RPMI7951 (cell line): ENCODE data around the gene MRPL21. TPM values are rescaled to one million over a fixed set of nuclear protein-coding genes. Genes with fewer than 3 reads are reported as not detected.

Experiments used
- DNase-seq: peaks from one replicate; pipeline ENCODE4 v3.0.0-alpha.2; 2012; ENCODE audit warnings: low read depth
- total RNA-seq: library from RNA; depleted of rRNA; stranded (reverse); fragments of >200 nt; shearing (Covaris generic); gene quantifications from 2 replicates; pipeline ENCODE4 v1.2.3, GENCODE V29; 2014

MRPL21 gene
- total RNA-seq, 1 experiment from 2014 or later = 134 TPM

DNA sequence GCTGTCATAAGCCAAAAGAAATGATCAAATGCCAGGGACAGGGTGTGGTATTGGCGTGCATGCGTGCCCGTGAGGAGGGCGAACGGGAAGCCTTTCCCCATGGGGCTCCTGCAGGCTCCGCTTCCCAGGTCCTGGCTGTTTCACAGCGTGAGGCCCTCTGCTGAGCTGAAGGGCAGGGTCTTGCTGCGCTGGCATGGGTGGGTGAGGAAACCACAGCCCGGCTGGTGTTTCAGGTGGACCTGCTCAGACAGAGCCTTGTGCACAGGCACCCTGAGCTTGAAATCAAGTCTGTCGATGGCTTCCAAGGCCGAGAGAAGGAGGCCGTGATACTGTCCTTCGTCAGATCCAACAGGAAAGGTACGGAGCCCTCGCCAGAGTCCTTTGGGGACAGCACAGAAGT, 31.4 kb upstream of the MRPL21 start:
- DNase-seq = no peak

DNA sequence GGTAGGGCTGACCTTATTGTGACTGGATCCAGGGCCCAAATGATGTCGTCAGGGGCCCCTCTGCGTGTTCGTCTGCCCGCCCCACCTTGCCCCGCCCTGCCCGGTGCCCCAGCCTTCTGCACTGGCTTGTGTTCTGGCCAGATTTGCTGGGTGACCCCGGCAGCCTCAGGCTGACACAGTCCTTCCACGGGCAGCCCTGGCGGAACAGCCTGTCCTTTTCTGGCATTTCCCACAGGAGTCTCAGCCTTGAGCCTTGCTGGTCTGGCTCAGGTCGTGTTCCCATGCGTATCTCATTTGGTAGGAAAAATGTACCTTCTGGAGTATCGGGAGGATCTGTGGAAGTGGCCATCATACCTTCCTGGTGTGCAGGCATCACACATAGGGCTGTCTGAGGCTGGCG, 31.0 kb upstream of the MRPL21 start:
- no peak for DNase-seq

DNA sequence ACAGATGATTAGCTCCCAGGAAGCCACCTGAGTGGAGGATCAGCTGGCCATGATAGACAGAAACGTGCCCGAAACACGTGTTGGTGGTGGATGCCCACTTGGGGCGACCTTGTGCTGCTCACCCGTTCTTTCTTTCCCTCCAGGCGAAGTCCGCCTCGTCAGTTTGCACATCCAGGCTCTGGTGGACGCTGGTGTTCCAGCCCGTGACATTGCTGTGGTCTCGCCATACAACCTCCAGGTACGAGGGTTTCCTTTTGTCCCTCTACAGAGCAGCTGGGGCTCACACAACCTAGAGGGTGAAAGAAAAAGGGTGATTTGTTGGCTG, 30.7 kb upstream of the MRPL21 start:
- no peak for DNase-seq

DNA sequence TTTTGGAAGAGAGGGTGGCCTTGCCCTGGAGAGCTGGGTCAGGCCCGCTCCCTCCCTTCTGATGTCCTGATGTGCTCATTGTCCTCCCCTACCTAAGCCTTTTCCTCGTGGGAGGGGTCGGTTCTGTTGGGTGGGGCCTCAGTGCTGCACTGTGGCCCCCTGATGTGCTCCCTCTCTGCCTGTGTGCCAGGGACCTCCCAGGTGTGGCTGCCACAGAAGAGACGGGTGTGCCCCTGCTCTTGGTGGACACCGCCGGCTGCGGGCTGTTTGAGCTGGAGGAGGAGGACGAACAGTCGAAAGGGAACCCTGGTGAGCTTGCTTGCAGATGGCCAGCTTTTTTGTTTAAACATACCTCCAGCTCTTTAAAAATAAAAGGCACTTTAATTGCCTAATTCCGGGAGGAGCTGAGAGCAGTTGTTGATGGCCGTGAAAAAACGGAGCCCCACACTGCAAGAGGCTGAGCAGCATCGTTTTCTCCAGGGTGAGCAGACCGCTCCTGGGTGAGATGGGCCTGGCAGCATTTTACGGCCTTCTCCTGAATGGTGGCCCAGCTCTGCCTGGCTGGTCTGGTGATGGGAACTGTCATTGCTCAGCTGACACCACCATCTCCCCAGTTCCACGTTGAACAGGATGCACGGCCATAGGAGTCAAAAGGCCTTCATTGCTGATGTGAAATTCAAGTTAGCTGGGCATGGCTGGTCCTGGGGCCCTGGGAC, 30.1 kb upstream of the MRPL21 start:
- no peak for DNase-seq

DNA sequence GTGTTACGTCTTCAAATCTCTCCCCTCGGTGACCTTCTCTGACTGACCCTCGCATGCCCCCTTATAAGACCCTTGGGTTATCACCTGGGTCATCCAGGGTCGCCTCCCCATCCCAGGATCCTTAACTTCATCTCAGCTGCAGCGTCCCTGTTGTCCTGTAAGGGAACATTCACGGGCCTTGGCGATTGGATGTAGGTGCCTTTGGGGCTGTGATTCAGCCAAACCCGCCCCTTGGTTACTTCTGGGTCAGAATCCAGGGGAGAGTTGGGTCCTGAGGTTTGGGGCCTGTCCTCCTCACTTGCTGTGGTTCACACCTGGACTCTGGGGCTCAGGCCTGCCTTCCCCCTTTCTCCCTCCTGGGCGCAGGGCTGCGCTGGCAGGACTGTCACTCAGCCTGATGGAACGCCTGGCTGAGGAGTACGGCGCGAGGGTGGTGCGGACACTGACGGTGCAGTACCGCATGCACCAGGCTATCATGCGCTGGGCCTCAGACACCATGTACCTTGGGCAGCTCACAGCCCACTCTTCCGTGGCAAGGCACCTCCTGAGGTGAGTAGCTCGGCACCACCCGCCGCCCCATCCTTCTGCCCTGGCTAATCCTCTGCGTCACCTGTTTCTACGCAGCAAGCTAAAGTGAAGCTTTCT, 29.4 kb upstream of the MRPL21 start:
- DNase-seq = no peak

DNA sequence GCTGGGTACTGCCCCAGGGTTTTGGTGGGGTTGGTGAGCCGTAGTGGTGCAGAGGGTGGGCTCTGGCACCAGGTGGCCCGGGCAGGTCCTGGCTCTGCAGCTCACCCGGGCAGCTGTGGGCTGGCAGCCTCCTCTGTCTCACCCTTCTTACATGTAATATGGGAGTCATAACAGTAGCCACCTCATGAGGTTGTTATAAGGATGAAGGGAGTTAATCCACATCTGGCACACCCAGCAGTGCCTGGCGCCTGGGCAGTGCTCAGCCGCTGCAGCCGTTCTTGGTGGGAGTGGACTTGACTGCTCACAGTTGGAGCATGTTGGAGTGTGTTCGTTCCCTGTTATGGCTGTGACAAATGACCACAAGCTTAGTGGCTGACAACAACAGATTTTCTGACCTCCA, 28.7 kb upstream of the MRPL21 start:
- no peak for DNase-seq

DNA sequence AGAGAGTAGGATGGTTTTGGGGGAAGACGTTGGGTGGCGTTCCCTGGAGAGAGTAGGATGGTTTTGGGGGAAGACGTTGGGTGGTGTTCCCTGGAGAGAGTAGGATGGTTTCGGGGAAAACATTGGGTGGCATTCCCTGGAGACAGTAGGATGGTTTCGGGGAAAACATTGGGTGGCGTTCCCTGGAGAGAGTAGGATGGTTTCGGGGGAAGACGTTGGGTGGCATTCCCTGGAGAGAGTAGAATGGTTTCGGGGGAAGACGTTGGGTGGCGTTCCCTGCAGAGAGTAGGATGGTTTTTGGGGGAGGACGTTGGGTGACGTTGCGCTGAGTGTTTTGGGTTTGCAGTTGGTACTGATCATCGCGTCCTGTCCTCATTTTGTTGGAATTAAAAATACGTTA, 28.3 kb upstream of the MRPL21 start:
- DNase-seq = no peak

DNA sequence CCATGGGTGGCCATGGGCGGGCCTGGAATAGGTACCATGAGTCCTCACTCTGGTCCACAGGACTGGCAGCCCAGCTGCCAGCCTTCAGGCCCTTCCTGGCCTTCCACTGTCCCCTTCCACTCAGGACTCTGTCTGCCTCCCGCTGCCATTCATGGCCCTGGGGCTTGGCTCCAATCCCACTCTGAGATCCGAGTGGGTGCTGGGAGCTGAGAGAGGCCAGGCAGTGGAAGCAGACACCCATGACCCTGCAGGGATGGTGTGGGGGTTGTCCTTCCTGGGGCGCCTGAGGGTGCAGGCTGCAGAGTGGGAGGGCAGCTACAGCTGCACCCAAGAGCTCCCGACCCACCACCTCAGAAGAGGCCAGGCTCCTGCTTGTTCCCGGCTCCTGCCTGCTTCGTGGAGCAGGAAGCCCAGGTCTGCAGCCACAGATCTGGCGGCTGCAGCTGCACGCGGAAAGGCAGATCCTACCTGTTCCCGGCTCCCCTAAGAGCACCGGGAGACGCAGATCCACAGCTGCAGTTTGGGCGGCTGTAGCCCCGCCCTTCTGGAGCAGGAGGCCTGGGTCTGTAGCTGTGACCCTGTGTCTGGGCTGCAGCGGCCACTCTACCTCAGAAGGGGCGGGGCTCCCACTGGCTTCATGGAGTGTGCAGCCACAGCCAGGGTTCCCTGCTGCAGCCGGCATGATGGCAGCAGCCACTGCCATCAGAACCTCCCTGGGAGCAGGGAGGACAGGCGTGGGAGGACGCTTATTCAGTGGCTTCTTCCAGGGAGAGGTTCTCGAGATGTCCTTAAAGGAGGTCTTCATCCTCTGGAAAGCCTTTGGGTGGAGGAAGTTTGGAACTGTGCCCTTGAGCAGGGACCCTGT, 27.6 kb upstream of the MRPL21 start:
- no peak for DNase-seq

DNA sequence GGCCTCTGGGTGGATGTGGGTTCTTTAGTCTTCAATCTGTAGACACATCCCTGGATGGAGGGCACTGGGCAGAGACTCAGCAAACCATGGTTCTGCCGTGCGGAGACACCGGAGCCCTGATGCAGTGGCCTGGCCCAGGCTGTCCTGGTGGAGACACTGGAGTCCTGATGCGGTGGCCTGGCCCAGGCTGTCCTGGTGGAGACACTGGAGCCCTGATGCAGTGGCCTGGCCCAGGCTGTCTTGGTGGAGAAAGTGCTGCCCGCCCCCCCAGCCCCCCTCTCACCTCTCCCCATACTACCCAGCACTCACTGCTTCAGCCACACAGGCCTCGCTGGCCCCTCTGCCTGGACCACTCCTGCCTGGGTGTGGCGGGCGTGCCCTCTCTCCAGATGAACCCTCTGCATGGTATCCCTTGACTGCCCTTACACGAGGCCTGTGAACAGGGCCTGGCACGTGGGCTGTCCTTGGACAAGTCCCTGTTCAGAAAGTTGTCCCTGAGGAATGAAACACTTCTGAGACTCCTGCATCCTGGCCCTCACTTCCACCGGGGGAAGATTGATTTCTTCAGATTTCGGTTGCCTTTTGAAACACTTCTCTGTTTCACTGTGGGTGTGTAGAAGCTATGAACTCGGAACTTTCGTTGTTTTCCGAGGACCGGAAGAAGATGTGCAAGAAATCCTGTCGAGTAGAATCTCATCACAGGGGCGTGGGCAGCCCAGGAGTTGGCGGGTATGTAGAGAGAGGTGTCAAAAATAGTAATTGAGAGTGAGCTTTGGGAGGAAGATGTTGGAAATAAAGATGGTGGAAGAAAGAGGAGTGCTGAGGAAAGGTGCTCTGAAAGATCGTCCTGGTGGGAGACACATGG, 26.3 kb upstream of the MRPL21 start:
- no peak for DNase-seq

DNA sequence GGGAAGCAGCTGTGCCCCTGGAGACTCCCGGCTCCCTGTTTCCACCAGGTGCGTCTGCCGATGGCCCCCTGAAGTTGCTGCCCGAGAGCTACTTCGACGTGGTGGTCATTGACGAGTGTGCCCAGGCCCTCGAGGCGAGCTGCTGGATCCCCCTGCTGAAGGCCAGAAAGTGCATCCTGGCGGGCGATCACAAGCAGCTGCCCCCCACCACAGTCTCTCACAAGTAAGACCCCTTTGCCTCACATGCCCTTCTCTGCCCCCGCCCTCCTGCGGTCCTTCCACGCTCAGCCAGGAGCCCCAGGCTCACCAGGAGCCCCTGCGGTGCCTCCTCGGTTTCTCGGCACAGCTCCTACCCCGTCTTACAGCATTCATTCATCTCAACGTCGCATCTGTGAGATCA, 25.5 kb upstream of the MRPL21 start:
- DNase-seq = no peak

DNA sequence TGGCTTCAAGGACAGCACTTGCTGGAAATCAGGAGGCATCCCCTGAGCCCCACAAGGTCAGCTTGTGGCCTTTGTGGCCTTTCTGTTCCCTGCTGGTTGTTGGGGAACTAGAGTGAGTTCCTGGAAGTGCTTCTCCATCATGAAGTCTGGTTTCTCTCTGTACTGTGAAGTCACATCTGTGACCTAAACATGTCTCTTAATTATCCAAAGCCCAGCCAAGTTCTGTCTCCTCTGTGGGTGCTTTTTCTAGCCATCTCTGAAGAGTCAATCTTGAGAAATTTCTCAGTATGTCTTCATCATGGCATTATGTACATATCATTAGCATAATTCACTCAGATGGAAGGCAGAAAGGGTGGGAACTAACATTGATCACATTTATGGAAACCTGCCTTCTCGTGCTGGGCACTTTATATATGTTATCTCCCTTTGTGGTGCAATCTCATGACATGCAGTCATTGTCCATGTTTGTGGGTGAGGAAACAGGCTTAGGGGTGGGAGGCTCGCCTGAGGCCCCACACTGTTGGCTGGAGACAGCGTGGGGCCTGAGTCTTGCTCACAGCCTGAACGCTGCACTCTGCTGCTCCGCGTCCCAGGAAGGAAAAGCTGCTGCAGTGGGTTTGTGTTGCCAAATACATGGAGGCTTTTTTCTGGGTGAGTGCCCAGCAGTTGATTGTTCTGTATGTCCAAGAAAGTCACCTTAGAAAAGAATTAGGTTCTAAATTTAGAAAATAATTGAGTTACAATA, 24.7 kb upstream of the MRPL21 start:
- no peak for DNase-seq

DNA sequence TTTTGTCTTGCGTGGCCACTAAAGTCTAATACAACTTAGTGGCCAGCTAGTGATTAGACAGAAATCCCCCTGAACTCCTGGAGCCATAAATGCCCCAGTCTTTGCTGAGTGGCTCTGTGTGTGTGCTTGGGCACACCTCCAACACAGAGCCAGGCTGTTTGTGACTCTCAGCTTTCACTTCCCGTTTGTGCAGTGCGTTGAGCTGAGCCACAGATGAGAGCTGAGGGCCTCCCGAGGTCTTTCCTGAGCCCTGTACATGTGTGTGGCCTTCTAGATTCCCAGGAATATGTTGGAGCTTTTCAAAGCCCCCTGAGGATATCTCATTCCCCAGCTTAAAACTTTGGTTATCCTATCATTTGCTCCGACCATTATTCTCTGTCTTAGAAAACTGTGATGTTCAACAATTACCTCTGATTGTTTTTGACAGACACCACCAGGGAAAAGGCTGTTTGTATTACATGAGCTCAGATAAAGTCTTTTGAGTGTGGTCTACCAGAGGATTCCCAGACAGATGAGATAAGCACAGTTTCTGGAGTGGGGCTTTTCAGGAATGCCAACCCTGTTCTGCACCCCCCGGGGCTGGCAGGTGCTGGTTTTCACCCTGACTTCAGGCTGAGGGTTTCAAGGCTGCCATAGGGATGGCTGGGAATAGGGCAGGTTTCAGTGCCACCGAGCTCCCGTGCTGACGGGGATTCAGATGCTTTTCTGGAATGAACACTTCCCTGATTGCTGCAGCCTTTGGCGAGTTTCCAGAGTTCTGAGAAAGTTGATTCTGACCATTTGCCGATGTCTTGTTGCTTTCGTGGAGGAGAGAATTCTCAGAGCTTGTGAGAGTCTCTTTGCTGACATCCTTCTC, 23.9 kb upstream of the MRPL21 start:
- no peak for DNase-seq

DNA sequence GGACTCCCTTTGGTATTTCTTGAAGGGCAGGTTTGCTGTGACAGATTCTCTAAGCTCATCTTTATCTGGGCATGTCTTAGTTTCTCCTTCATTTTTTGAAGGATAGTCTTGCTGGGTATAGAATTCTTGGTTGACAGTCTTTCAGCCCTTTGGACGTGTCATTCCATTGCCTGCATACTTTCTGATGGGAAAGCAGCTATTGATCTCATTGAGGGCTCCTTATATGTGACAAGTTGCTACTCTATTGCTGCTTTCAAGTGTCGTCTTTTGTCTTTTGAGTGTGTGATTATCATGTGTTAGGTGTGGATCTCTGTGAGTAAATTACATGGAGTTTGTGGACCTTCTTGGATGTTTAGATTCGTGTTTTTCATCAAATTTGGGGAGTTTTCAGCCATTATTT, 22.0 kb upstream of the MRPL21 start:
- no peak for DNase-seq

DNA sequence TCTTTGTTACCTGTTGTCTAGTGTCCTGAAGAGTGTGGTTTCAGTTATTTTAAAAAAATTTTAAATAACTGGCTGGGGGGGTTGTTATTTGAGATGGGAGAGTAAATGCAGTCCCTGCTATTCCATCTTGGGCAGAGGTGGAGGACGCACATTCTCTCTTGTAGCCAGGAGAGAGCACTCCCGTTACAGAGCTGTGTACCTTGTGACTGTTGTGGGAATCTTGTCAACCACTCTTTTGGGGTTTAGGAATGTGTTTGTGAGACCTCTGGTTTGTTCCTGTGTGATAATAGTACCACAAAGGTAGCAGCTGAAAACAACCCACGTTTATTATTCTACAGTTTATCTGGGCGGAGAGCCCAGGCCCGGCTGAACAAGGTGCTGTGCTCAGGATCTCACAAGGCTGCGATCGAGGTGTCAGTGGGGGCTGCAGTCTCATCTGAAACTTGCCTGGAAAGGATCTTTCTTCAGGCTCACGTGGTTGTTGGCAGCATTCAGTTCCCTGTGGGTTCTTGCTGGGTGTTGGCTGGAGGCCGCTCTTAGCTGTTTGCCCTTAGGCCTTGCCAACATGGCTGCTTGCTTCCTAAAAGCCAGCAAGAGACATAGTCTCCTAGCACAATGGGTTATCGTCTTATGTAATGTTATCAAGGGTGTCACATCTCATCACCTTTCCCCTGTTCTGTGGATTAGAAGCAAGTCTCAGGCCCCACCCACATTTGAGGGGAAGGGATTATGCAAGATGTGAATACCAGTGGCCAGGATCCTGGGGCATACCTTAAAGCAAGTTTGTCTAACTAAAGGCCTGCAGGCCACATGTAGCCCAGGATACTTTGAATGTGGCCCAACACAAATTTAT, 20.7 kb upstream of the MRPL21 start:
- DNase-seq = no peak

DNA sequence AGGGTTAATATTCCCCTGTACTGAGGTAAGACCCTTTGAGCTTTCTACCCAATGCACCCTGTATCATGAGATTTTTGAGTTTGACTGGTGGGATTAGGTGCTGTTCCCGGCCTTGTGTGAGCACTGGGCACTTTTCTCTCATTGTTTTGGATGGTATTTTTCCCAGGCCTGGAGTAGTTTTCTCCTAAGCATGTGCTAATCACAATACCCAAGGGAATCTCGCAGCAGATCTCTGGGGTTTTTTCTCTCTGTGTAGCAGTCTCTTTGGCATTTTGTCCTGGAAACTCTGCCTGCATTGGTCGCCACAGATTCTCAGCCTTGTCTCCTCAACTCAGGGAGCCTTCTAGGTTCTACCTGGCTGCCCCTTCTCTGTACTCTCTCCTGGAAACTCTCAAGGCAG, 20.0 kb upstream of the MRPL21 start:
- no peak for DNase-seq

DNA sequence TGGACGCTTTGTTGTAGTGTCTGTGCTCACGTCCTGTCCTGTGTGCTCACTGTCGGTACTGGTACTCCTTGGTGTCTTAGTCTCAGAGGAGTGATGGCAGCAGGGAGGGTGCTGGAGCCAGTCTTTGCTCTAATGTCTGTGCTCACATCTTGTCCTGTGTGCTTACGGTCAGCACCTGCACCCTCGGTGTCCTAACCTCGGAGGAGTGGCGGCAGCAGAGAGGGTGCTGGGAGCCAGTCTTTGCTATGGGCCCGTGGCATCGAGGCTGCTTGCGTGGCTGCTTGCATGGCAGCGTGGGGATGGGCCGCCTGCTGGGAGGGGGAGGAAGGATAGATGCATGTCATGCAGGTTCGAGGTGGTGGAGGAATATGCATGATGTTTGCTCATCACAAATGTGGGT, 12.8 kb upstream of the MRPL21 start:
- DNase-seq = no peak

DNA sequence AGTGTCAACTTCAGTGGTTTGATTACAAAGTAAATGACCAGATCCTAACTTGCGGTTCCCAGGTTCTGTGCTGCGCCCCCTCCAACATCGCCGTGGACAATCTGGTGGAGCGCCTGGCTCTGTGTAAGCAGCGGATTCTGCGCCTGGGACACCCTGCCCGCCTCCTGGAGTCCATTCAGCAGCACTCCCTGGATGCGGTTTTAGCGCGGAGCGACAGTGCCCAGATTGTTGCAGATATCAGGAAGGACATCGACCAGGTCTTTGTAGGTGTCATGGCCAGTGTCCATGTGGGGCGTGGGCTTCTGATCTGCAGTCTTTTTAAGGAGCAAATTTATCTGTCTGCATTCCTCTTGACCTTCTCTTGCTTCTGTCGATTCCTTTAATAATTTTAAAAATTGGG, 11.1 kb upstream of the MRPL21 start:
- DNase-seq = no peak

DNA sequence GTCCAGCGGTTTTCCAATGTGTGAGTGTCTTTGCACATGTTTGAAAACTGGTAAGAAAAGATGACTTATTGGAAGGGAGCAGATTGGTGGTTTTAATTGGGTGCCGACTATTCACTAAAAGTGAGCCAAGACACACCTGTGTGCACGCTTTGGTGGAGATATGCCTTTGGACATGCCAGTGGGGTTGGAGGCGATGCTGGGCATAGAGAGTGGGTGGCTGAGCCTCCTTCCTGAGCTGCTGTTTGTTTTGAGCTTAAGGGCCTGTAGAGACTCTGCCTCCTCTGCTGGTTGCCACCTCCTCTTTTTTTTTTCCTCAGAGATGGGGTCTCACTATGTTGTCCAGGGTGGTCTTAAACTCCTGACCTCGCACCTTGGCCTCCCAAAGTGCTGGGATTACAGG, 9.6 kb upstream of the MRPL21 start:
- no peak for DNase-seq

DNA sequence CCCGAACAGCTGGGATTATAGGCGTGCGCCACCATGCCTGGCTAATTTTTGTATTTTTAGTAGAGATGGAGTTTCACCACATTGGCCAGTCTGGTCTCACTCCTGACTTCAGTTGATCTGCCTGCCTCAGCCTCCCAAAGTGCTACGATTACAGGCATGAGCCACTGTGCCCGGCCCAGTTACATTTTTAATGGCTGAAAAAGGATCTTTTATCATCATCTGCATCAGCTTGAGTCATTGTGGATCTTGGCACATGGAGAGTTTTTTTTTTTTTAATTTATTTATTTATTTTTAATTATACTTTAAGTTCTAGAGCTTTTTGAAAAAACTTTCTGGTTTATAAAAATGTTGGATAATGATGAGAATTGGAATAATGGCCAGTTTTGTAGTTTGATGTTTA, 8.6 kb upstream of the MRPL21 start:
- DNase-seq = no peak
